Activated CD8-positive, alpha-beta T cell treated with anti-CD3 and anti-CD28 coated beads, Interleukin-2, amount 10 ng/mL, durations not matched to agents 7 days and 5 days (primary cell): Measurements from ENCODE around the gene HTR1B. TPM values are rescaled to one million over a fixed set of nuclear protein-coding genes. Genes with fewer than 3 reads are reported as not detected.

Experiments
- ATAC-seq: fragments of 150-1000 bp; cut with Tn5 transposase; one replicate; pipeline ENCODE4 v1.10.0; 2021; ENCODE audit warnings: moderate library complexity
- CTCF ChIA-PET: fragments of 350-600 bp; sonication (Branson Sonifier 250); formaldehyde crosslinking; loops from one replicate; lab custom pipeline; 2021; ENCODE audit warnings: antibody characterized with exemption; lab: Charles Lee
- POLR2A ChIA-PET: fragments of 350-600 bp; sonication (Branson Sonifier 250); formaldehyde crosslinking; loops from one replicate; lab custom pipeline; 2021; ENCODE audit warnings: antibody characterized with exemption; lab: Charles Lee
- DNase-seq: peaks from one replicate; pipeline ENCODE4 v3.0.0-alpha.2; 2020
- H3K27ac Mint-ChIP-seq: one replicate; pipeline ENCODE4 v1.8.0; 2021; ENCODE audit warnings: mild to moderate bottlenecking, mixed read lengths
- H3K27me3 Mint-ChIP-seq: one replicate; pipeline ENCODE4 v1.8.0; 2021; ENCODE audit warnings: low read depth, mixed read lengths
- H3K36me3 Mint-ChIP-seq: one replicate; pipeline ENCODE4 v1.8.0; 2021; ENCODE audit warnings: low read depth, mixed read lengths
- H3K4me1 Mint-ChIP-seq: one replicate; pipeline ENCODE4 v1.8.0; 2021; ENCODE audit warnings: low read depth, mixed read lengths
- H3K4me3 Mint-ChIP-seq: one replicate; pipeline ENCODE4 v1.8.0; 2021; ENCODE audit warnings: mild to moderate bottlenecking, mixed read lengths
- H3K9me3 Mint-ChIP-seq: one replicate; pipeline ENCODE4 v1.8.0; 2022; ENCODE audit warnings: mixed read lengths; ENCODE audit not compliant: insufficient read depth
- total RNA-seq, 2 experiments: library from RNA; stranded (reverse); gene quantifications; one replicate each; pipeline ENCODE4 v1.2.3, GENCODE V29; 2021

The HTR1B gene, protein sequence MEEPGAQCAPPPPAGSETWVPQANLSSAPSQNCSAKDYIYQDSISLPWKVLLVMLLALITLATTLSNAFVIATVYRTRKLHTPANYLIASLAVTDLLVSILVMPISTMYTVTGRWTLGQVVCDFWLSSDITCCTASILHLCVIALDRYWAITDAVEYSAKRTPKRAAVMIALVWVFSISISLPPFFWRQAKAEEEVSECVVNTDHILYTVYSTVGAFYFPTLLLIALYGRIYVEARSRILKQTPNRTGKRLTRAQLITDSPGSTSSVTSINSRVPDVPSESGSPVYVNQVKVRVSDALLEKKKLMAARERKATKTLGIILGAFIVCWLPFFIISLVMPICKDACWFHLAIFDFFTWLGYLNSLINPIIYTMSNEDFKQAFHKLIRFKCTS
- total RNA-seq: not detected

DNA sequence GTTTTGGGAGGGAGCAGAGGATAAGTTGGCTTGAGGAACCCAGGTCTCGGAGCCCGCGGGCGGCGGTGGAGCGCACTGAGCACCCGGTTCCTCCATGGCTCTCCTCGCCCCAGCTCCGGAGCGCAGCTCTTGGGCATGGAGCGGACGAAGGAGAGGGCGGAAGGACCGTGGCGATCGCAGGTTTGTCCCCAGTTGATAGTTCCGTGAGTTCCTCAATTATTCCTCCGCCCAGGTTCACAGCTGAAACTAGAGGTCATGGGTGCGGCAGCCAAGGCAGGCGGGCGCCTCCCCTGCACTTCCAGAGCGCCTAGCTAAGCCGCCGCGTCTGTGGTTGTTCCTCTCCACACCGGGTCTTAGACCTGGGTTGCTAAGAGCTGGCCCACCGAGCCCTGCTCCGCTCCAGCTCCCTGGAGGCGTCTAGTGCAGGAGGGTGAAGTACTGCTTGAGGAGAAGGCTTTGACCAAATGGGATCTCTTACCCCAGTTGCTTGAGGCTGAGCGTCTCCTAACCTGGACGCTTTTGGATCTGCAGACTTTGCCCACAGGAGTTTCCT is at the start of gene HTR1B:
HTR1B (minus strand) TSS at position 184 of the 553 bp plus-strand sequence; CDS start at position 96, 88 bp downstream.
- peaks cover 12% of the 10 kb centered on the region for H3K36me3 Mint-ChIP-seq
- CTCF ChIA-PET: no interaction called here
- DNase-seq: no peak
- POLR2A ChIA-PET: no interaction called here
- H3K27me3 Mint-ChIP-seq: peaks cover 45% of the 10 kb centered on the region
- peaks cover 9% of the 10 kb centered on the region for H3K9me3 Mint-ChIP-seq
- H3K4me1 Mint-ChIP-seq: peaks cover 18% of the 10 kb centered on the region
- no peak within 1 kb of the TSS for H3K27ac Mint-ChIP-seq
- ATAC-seq: no peak
- H3K4me3 Mint-ChIP-seq: no peak within 1 kb of the TSS

DNA sequence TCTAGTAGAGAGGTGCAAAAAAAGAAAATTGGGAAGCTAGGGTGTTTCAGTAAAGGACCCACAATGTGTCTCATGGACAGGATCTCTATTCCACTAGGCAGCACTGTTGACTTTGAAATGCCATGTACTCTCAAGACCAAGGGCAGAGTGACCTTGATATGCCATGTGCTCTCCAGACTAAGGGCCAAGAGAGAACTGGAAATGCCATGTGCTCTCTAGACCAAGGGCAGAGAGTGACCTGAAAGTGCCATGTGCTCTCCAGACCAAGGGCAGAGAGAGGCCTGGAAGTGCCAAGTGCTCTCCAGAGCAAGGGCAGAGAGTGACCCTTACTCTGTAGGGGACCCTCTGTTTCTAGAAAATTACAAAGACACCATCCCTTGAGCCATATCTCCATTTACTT is 49.3 kb upstream of the HTR1B start:
- ATAC-seq (no peak), DNase-seq (no peak)
- Mint-ChIP-seq H3K36me3 (no peaks in the 10 kb centered on the region), H3K27ac (no peak overlapping the region), H3K4me3 (no peak overlapping the region), H3K9me3 (no peaks in the 10 kb centered on the region), H3K4me1 (no peaks in the 10 kb centered on the region), H3K27me3 (no peaks in the 10 kb centered on the region)
- CTCF ChIA-PET: no interaction called here
- POLR2A ChIA-PET: no interaction called here

DNA sequence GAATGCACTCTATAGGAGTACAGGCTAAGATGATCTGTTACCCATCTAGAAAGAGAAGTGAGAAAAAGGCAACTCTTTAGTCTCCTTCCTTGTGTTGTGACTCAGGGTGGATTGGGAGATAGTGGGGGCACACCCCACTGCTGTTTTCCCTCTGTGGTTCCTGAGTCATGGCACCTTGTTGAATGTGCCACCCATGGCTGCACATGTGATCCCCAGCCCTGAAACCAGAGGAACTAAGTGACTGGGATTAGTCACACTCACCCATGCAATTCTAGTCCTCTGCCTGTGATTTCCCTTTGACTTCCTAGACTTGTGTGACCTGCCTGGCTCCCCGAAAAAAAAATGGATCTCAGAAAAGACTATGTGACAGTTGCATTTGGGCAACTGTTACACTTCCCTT is 48.6 kb upstream of the HTR1B start:
- H3K27me3 Mint-ChIP-seq: no peaks in the 10 kb centered on the region
- ChIA-PET CTCF (no interaction called here), POLR2A (no interaction called here)
- no peaks in the 10 kb centered on the region for H3K9me3 Mint-ChIP-seq
- H3K27ac Mint-ChIP-seq: no peak overlapping the region
- H3K4me3 Mint-ChIP-seq: no peak overlapping the region
- no peaks in the 10 kb centered on the region for H3K36me3 Mint-ChIP-seq
- no peaks in the 10 kb centered on the region for H3K4me1 Mint-ChIP-seq
- no peak for ATAC-seq
- DNase-seq: no peak

DNA sequence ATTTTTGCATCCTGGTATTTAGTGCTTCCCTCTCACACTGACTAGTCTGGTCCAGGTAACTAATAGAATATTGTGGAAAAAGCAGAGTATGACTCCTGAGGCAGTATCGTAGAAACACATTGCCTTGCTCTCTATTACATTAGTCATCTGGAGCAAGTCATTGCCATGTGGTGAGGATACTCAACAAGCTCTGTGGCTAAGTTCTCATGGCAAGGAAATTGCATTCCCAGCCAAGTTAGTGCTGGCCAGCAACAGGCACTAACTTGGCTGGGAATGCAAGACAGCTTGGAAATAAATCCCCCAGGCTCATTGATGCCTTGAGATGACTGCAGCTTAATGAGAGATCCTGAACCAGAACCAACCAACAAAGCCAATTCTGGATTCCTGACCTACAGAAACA is 39.7 kb upstream of the HTR1B start:
- Mint-ChIP-seq H3K9me3 (no peaks in the 10 kb centered on the region), H3K27me3 (no peaks in the 10 kb centered on the region), H3K27ac (no peak overlapping the region), H3K36me3 (no peaks in the 10 kb centered on the region), H3K4me1 (no peaks in the 10 kb centered on the region), H3K4me3 (no peak overlapping the region)
- ATAC-seq: no peak
- DNase-seq: no peak
- CTCF ChIA-PET: no interaction called here
- POLR2A ChIA-PET: no interaction called here

DNA sequence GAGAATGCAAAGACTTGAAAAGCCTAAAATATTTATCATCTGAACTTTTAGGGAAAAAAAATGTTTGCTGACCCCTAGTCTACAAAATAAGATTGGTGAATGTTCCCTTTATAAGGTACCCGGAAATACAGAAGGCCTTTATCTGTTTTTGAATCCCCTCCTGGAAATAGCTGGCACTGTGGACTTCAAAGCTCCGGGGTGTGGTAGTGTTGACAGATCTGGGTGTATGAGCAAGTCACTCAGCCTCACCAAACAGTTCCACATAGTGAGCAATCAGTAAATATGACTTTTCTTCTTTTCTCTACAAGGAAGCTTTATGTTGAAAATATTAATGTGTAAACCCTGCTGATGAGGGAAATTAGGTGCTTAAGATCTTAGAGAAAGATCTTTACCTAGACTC is 29.2 kb upstream of the HTR1B start:
- DNase-seq: no peak
- ATAC-seq: no peak
- H3K4me1 Mint-ChIP-seq: no peaks in the 10 kb centered on the region
- H3K36me3 Mint-ChIP-seq: no peaks in the 10 kb centered on the region
- H3K27me3 Mint-ChIP-seq: no peaks in the 10 kb centered on the region
- no peak overlapping the region for H3K27ac Mint-ChIP-seq
- ChIA-PET POLR2A (interaction anchor here (0.6 kb wide), 1 partner anchor 10 kb away, joined by 3 read pairs; no protein-coding TSS in a partner anchor), CTCF (no interaction called here)
- H3K4me3 Mint-ChIP-seq: no peak overlapping the region
- H3K9me3 Mint-ChIP-seq: no peaks in the 10 kb centered on the region

DNA sequence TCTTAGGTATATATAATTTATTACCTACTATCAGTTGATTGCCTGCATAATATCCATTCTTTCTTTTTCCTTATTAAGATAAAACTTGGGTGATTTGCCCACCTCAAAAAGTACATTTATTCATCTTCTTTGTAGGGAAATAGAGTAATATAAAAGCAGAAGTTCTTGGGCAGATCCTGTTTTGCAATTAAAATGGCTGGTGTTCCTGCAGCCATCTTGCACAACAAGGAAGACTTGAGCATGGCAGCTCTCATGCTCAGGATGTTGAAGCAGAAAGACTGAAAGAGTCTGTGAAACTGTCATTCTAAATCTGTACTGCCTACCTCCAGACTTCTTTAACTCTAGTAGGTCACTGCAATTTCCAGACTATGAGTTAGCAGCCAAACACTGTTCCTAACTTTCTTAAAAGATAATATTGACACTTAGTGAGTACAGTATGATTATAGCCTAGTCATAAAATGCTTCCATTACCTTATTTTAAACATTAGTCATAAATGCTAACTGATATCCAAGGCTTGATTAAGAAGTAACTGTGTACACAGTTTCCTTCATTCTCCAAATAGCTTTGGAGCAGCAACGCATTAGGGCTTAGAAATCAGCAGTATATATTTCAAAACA is 24.6 kb upstream of the HTR1B start:
- ChIA-PET CTCF (no interaction called here), POLR2A (no interaction called here)
- DNase-seq (no peak), ATAC-seq (no peak)
- Mint-ChIP-seq H3K4me1 (no peaks in the 10 kb centered on the region), H3K27me3 (no peaks in the 10 kb centered on the region), H3K4me3 (no peak overlapping the region), H3K36me3 (no peaks in the 10 kb centered on the region), H3K27ac (no peak overlapping the region), H3K9me3 (no peaks in the 10 kb centered on the region)

DNA sequence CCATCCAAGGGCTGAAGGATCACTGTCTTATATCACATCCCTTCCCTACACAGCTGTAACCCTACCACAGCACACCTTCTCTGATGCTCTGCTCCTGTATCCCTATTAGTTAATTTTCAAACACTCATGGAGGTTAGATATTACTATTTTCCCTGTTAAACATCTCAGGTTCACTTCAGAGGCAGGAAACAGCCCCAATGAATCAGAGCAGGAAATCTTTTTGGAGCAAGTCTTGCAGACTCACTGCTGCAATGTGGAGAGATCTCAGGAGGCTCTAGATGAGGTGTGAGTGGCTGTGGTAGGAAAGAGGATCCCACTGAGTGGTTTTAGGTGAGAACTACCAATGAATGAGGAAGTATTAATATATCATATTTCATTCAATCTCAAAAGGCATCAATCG is 19.7 kb upstream of the HTR1B start:
- Mint-ChIP-seq H3K4me1 (no peaks in the 10 kb centered on the region), H3K27ac (no peak overlapping the region), H3K27me3 (no peaks in the 10 kb centered on the region), H3K9me3 (no peaks in the 10 kb centered on the region), H3K36me3 (no peaks in the 10 kb centered on the region), H3K4me3 (no peak overlapping the region)
- DNase-seq: no peak
- POLR2A ChIA-PET: no interaction called here
- no peak for ATAC-seq
- CTCF ChIA-PET: no interaction called here

DNA sequence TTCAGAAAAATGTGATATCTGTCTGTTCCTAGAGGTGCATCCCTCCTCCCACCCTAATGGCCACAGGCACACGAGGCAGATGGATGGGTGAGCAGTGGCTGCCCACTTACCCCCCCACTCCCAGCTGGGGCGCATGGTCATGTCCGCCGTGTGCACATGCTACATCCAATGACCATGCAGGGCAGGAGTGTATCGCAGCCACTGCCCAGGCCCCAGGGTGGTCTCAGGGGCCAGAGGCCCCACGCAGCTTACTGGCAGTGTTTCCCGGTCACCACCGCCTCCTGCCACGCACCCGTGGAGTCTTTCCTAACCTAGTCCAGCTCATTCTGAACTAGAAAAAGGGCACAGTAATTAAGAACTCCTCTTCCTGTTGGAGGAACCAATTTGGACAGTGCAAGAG is 11.7 kb upstream of the HTR1B start:
- H3K4me1 Mint-ChIP-seq: peaks cover 5% of the 10 kb centered on the region
- no peak for DNase-seq
- no peak overlapping the region for H3K4me3 Mint-ChIP-seq
- POLR2A ChIA-PET: no interaction called here
- CTCF ChIA-PET: no interaction called here
- peaks cover 2% of the 10 kb centered on the region for H3K27me3 Mint-ChIP-seq
- no peaks in the 10 kb centered on the region for H3K9me3 Mint-ChIP-seq
- no peaks in the 10 kb centered on the region for H3K36me3 Mint-ChIP-seq
- ATAC-seq: no peak
- no peak overlapping the region for H3K27ac Mint-ChIP-seq

DNA sequence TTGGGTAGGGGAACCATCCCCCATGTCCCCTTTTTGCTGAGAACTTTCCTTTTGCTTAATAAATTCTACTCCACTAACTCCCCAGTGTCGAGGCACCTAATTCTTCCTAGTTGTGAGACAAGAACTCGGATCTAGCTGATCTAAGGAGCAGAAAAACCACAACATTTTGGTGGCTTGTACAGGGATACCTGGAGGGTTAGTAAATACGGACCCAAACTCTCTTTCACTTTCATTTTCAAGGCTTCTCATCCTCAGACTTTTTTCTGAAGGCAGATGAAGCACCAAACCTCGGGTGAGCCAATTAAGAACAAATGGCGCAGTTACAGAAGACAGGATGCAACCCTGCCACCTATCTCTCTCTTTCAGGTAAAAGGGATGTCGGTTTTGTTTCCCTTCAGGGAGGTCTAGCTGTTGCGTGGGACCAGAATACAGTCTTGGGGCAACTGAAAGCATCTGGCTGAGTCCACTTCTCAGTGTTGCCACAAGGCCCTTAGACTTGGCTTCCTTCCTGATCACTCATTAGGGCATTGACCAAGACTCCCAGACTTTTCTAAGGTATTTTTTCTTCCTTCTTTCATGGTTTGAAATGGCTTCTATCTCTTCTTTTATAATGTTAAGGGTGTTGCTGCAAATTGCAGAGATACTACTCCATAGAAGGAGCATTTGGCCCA is 11.1 kb upstream of the HTR1B start:
- ChIA-PET CTCF (no interaction called here), POLR2A (no interaction called here)
- no peak overlapping the region for H3K27ac Mint-ChIP-seq
- no peaks in the 10 kb centered on the region for H3K36me3 Mint-ChIP-seq
- H3K9me3 Mint-ChIP-seq: no peaks in the 10 kb centered on the region
- DNase-seq (no peak), ATAC-seq (no peak)
- H3K4me1 Mint-ChIP-seq: peaks cover 5% of the 10 kb centered on the region
- H3K4me3 Mint-ChIP-seq: peak overlapping the region; percentile 41
- peaks cover 2% of the 10 kb centered on the region for H3K27me3 Mint-ChIP-seq

DNA sequence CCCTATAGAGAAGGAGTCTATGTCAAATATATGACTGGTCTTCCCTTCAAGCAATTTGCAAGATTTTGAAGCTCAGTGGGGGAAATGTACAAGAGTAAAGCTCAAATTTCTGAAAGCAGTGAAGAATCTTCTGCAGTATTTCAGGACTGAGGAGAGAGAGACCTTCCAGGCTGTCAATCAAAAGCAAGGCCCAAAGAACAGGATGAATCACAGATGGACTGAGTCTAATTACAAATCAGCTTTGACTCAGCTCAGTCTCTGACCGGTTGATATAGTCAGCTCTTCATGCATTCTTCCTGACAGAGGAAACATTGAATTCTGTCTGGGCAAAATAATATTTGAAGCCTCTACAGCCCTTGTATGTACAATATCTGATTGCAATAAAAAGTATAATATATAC is 7.7 kb upstream of the HTR1B start:
- ATAC-seq (no peak), DNase-seq (no peak)
- H3K36me3 Mint-ChIP-seq: peaks cover 4% of the 10 kb centered on the region
- H3K9me3 Mint-ChIP-seq: no peaks in the 10 kb centered on the region
- H3K4me3 Mint-ChIP-seq: no peak overlapping the region
- peaks cover 7% of the 10 kb centered on the region for H3K27me3 Mint-ChIP-seq
- CTCF ChIA-PET: no interaction called here
- peaks cover 11% of the 10 kb centered on the region for H3K4me1 Mint-ChIP-seq
- POLR2A ChIA-PET: no interaction called here
- no peak overlapping the region for H3K27ac Mint-ChIP-seq

DNA sequence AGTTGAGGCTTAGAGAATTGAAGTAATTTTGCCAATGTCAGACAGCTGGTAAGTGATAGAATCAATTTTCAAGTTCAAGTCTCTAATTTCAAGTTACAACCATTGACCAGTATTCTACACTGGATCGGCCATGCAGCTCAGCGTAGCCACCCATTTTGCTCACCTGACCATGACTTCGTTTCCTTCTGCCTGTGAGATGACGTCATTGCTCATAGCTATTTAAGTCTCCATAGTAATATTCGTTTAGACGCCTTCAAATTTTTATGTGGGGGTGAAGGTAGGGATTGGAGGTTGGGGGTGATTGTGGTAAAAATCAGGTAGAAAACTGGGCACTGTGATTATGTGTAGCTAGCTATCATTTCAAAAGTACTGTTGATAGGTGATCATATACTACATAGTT is 5.6 kb upstream of the HTR1B start:
- Mint-ChIP-seq H3K4me1 (peaks cover 9% of the 10 kb centered on the region), H3K4me3 (no peak overlapping the region), H3K9me3 (no peaks in the 10 kb centered on the region), H3K36me3 (peaks cover 8% of the 10 kb centered on the region), H3K27me3 (peaks cover 25% of the 10 kb centered on the region), H3K27ac (no peak overlapping the region)
- POLR2A ChIA-PET: no interaction called here
- ATAC-seq (no peak), DNase-seq (no peak)
- CTCF ChIA-PET: no interaction called here
